K562 (cell line): ENCODE measurements around the gene TMEM86B.

Experiments used
- BACH1 ChIP-seq: fragments of 200-800 bp; sonication (Bioruptor generic); IDR thresholded peaks from 2 replicates; pipeline ENCODE4 v1.6.1; 2016; ENCODE audit warnings: missing genetic modification characterization, missing compliant biosample characterization
- CBX3 ChIP-seq, 2 experiments: IDR thresholded peaks; 1 replicate in 1 of 2; 2 replicates in 1 of 2; pipeline ENCODE4 v1.6.1; 2012; ENCODE audit warnings: inconsistent platforms in 2 of 2, low read length in 2 of 2, borderline replicate concordance in 1 of 2, control low read depth in 1 of 2
- E2F4 ChIP-seq: sonication (generic); formaldehyde crosslinking; IDR thresholded peaks from 2 replicates; pipeline ENCODE4 v1.8.0; 2022; ENCODE audit warnings: mild to moderate bottlenecking, low read depth, missing genetic modification reagents
- FOXO4 ChIP-seq: fragments of 450-650 bp; formaldehyde crosslinking; IDR thresholded peaks from 2 replicates; pipeline ENCODE4 v1.4.0; 2020; ENCODE audit warnings: mild to moderate bottlenecking, moderate library complexity
- GABPA ChIP-seq: fragments of 200-800 bp; sonication (Bioruptor generic); conservative IDR thresholded peaks from 2 replicates; pipeline ENCODE4 v1.6.1; 2016; ENCODE audit warnings: low read depth, missing genetic modification characterization, missing compliant biosample characterization
- XRCC5 ChIP-seq: fragments of 200-400 bp; formaldehyde crosslinking; IDR thresholded peaks from 2 replicates; pipeline ENCODE4 v1.6.1; 2017; ENCODE audit warnings: low read depth, mild to moderate bottlenecking, low read length

- TF ChIP-seq BACH1 (tag), result no peak
- no peak for TF ChIP-seq CBX3 (IDR thresholded peaks at IDR 0.05; ENCODE audit: borderline replicate concordance in 1 of 2, low read length in 2 of 2)
- TF ChIP-seq GABPA (tag), result no peak
- no peak for TF ChIP-seq XRCC5
- no peak for TF ChIP-seq E2F4 (CRISPR knock-in tag)
- no peak for TF ChIP-seq FOXO4 (CRISPR knock-in tag)
These were observed 24.4 kb upstream of the TMEM86B start for GRCh38 chr19:55252760-55253663.
